ENCODE data around the gene HFE.
"Not testable (repeated sequence)": the region's sequence is repeated elsewhere in the genome, so short reads cannot be mapped to it uniquely, and the experiment has no call there.

Gene HFE

GRCh38 chr6:26116267-26116666, 29.0 kb downstream of the HFE start:
- no peak for DNase-seq

GRCh38 chr6:26118999-26119398, 31.8 kb downstream of the HFE start:
- DNase-seq = no peak

- DNase-seq = not testable (repeated sequence)
Measured at GRCh38 chr6:26120115-26120514, 32.9 kb downstream of the HFE start.

- DNase-seq = no peak
Measured at GRCh38 chr6:26120807-26121140, 33.5 kb downstream of the HFE start.

GRCh38 chr6:26121141-26122004, 34.1 kb downstream of the HFE start:
- no peak for DNase-seq

- no peak for DNase-seq
Measured at GRCh38 chr6:26122005-26122388, 34.8 kb downstream of the HFE start.

- peak; percentile 2 for DNase-seq
Measured at GRCh38 chr6:26122402-26122792, 35.2 kb downstream of the HFE start.

GRCh38 chr6:26122793-26123674, 35.8 kb downstream of the HFE start:
- peak; percentile 83 for DNase-seq

- peak; percentile 66 for DNase-seq
Measured at GRCh38 chr6:26123675-26123946, 36.4 kb downstream of the HFE start.

- DNase-seq = peak; percentile 53
Measured at GRCh38 chr6:26123947-26124780, 36.9 kb downstream of the HFE start.

- peak; percentile 16 for DNase-seq
Measured at GRCh38 chr6:26124781-26125685, 37.8 kb downstream of the HFE start.

GRCh38 chr6:26126394-26127235, 39.4 kb downstream of the HFE start:
- DNase-seq = no peak

GRCh38 chr6:26128013-26128771, 41.0 kb downstream of the HFE start:
- DNase-seq = no peak

- DNase-seq = no peak
Measured at GRCh38 chr6:26129656-26130055, 42.4 kb downstream of the HFE start.

GRCh38 chr6:26130581-26131249, 43.5 kb downstream of the HFE start:
- no peak for DNase-seq

- DNase-seq = no peak
Measured at GRCh38 chr6:26131618-26132017, 44.4 kb downstream of the HFE start.

GRCh38 chr6:26133730-26134129, 46.5 kb downstream of the HFE start:
- no peak for DNase-seq

- no peak for DNase-seq
Measured at GRCh38 chr6:26136321-26136720, 49.1 kb downstream of the HFE start.

- no peak for DNase-seq
Measured at GRCh38 chr6:26140254-26140966, 53.2 kb downstream of the HFE start.
